NCI-H526 (cell line): Measurements from ENCODE around the gene PTPN3.

Experiments used
- DNase-seq, 2 experiments: peaks; one replicate each; lab custom pipeline; 2025; lab: John Stamatoyannopoulos, UW

The PTPN3 gene

DNA sequence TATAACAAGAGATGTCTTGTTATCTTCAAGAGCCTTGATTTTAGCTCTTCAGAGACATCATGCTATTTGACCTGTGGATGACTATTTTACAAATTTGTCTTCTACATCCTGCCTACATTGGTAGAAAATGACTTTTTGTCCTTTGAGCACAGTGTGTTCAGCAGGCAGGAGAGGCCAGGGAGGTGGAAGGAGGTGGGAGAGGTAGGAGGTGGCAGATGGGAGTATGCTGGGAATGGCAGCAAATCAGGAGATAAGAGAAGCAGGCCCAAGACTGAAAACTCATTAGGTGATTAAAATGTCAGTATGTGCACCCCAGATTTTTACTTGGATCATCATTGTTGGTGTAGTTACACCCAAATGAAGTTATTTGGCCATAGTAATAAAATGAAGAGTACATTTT lies 44.1 kb downstream of the PTPN3 start:
- DNase-seq, result no peak

- no peak for DNase-seq
Observed at GRCh38 chr9:109453210-109453842, 44.8 kb downstream of the PTPN3 start.

DNA sequence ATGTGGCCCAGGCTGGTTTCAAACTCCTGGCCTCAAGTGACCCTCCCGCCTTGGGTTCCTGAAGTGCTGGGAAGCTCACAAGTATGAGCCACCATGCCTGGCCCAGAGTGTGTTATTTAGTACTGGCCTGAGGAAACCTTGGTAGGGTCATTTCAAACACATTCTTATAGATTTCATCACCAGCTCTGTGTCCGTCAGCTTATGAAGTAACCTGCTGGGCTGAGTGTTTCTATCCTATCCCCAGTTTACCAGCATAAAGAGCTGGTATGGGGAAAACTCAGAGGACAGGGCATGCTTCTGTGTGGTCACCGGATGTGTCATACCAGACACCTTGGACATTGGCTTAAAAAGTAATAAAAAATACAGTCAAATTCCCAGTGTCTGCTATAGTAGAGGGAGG lies 45.3 kb downstream of the PTPN3 start:
- DNase-seq, result no peak

DNA sequence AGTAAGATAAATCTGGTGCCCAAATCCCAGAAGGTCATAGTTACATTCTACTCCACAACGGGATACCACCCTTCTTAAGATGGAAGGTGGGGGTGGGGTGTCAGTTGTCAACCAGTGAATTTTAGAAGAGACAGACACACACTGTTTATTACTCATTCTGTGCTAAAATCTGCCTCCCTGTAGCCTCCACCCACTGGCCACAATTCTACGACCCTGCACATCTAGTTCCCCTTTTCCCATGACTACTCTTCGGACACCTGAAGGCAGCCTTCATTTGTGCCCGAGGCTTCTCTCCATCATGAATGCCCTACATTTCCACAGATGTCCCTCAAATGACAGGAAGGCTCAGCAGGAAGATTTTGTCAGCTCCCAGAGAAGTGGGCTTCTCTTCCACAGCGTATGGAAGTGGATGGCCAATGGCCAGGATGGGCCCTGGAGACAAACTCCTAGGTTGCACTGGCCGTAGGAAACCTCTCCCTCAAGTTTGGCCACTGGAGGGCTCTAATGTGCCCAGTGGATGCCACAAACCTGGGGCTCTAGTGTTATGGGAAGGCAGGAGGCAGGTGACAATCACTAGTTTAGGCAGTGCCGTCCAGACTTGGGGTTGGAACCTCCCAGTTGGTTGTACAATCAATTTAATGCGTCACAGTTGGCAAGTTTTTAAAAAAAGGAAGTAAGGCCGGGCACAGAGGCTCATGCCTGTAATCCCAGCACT lies 46.6 kb downstream of the PTPN3 start:
- DNase-seq, result no peak

GRCh38 chr9:109450346-109450745 lies 47.8 kb downstream of the PTPN3 start:
- DNase-seq, result no peak

- DNase-seq, result peak in 1 of 2 experiments; percentile 2
Observed at GRCh38 chr9:109449036-109449798, 48.9 kb downstream of the PTPN3 start.

DNA sequence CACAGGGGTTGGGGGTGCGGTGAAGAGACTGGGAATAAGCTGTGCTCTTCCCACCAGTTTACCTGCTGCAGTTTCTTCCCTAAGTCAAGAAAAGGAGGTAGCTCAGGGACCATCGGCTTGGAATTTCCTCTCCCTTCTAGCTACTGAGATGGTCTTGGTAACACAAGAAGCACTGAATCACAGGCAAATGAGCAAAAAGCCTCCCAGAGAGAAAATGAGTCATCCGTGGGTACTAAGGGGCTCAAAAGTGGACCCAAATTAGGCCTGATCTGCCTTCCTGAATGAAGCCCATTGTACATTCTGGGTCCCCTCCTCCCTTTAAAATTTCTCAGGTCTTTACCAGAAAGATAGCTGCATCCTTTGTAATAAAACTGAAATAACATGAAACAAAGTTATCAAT lies 49.9 kb downstream of the PTPN3 start:
- DNase-seq, result no peak

DNA sequence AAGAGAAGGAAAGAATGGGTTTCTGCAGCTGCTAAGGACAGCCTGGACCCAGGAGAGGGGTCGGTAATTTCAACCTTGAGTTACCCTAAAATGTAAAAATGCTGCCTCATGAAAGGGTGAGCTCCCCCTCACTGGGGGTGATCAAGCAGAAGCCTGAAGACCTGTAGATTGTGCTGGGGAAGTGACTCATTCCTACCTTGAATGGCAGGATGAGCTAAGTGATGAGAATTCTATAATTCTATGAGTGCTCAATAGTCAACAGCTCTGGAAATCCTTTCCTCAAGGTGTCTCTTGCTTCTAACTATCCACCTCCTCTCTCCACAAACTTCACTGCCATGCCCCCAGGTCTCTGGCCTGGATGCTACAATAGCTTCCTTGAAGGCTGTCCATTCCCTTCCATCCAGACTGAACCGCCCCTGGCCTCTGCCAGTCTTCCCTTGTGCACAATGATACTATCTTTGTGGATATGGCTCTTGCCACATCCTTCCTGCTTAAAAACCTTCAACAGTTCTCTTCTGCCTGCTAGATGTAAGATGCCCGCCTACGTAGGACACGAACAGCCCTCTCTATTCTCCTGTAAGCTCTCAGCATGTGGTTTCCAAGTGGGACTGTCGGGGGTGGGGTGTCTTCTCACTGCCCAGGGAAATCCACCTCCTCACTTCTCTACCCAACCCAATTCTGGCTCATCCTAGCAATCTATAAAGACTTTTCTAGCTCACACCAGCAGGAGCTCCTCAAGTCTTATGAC lies 50.6 kb downstream of the PTPN3 start:
- DNase-seq, result no peak

DNA sequence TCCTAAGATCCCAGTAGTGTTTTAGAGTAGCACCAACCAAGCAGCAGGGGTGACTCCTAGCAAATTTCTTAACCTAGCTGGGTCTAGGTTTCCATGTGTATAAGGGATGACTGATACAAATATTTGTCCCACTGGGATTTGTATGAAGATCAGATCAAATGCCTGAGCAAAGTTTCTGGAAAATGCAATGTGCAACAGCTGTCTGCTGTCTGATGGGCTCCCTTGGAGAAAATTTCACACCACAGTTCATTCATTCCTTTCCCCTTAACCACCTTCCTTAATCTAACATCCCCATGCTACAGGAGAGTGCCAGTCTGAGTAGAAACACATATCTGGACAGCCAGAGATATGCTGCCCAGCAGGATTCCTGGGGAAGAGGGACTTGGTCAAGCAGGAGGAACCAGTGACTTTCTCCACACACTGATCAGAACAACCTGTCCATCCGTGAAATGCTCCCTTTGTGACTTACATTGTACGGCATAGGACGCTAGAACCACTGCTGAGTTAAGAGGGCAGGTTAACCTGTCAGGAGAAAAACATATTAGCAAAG lies 53.3 kb downstream of the PTPN3 start:
- no peak for DNase-seq

DNA sequence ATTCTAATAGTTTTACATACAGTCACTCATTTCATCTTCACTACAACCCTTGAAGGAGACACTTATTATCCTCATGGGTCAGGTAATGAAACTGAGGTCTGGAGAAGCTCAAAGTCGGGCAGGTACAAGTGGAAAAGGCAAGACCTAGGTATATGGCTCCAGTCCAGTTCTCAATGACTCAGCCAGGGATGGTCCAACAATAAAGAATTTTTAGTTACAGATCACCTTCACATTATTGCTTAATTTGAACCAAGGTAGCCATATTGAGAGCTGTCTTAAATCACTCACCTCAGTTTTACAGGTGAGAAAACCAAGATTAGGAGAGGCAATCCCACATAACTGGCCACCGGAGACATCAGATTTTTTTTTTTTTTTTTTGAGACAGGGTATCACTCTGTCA lies 55.4 kb downstream of the PTPN3 start:
- DNase-seq, result no peak

- DNase-seq, result no peak
Observed at GRCh38 chr9:109441296-109441695, 56.8 kb downstream of the PTPN3 start.

DNA sequence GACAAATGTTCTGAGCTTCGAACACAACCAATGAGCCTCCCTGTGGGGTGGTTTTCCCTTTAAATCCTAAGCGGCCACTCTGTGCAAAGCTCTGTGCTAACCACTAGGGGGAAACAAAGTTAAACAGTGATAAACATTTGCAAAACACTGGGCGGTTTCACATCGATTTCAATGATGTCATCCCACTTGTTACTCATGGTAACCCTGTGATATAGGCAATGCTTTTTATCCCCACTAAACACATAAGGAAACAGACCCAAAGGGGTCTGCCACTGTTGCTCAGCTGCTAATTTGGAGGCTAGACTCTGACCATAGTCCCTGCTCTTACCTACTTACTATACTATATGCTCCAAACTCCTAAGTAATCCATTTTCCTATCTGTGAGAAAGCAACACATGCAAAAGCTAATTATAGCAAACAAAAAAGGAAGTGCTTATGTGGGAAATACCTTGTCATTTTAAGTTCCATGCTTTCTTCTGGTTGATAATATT lies 57.3 kb downstream of the PTPN3 start:
- DNase-seq, result peak; percentile 20 to 58

GRCh38 chr9:109440117-109440515 lies 58.0 kb downstream of the PTPN3 start:
- DNase-seq, result no peak

- DNase-seq, result no peak
Observed at GRCh38 chr9:109439378-109440116, 58.6 kb downstream of the PTPN3 start.

DNA sequence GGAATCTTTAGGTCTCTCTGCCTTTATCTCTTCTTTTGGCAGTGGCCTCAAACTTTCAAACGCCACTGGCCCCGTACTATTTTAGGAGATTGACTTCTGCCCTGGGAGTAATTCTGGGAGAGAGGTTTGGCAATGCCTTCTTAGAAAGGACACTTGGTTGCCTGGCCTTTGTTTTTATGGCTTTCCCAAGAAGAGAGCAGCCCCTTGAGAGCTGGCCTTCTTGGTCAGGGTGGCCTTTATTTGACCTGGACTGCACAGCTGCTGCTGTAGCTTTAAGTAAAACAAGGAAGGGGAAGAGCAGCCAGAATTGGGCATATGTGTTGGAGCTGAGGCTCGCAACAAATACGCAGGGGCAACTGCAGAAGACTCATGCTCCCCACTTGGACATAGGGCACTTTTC lies 60.8 kb downstream of the PTPN3 start:
- DNase-seq, result no peak

DNA sequence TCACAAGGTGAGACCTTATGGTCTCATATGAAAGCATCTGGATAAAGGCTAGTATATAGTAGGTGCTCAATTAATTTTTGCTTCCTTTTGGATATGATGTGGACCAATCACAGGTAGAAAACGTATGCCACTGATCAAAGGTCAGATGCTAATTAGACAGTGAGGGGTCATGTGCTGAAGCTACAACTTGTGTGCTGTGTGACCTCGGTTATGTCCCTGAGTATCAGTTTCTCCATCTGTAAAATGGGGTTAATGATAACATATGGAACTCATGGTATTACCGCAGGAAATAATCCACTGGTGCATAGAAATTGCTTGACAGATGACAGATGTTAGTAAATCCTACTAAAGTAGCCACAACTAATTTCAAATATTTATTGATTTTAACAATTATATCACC lies 62.0 kb downstream of the PTPN3 start:
- no peak for DNase-seq

DNA sequence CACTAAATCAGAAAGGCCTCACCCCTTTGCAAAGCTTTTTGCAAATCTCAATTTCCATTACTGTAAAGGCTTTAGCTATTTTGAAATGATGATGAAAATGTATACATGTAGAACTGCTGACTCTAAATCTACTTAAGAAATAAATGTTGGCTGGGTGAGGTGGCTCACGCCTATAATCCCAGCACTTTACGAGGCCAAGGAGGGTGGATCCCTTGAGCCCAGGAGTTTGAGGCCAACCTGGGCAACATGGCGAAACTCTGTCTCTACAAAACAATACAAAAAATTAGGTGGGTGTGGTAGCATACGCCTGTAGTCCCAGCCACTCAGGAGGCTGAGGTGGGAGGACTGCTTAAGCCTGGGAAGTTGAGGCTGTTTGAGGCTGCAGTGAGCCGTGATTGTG lies 64.6 kb downstream of the PTPN3 start:
- DNase-seq, result no peak

DNA sequence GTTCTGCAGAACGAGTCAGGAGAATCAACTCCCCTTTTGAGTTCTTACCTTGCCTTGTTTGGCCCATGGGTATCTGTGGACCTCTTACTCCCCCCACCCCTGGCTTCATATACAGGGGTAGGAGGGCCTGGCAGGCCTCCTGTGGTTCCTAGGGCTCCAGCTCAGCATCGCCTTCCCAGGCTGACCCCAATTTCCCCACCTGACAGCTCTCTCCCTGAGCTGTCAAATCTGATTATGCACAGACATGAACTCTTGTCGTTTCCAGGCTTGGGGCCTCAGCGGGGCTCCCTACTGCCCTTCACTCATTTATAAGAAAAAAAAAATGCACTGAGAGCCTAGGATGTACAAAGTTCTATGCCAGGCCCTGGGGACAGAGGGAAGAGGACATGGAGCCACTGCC lies 67.9 kb downstream of the PTPN3 start:
- no peak for DNase-seq

- no peak for DNase-seq
Observed at GRCh38 chr9:109428854-109429253, 69.3 kb downstream of the PTPN3 start.

GRCh38 chr9:109427886-109428285 lies 70.2 kb downstream of the PTPN3 start:
- DNase-seq, result no peak
